GM06990 (cell line): ENCODE data around the gene TCF4.

ENCODE experiments used
- DNase-seq: peaks from one replicate; pipeline ENCODE4 v3.0.0-alpha.2; 2011; ENCODE audit not compliant: insufficient read length; ENCODE audit errors: extremely low read depth
- H3K27me3 ChIP-seq: replicated peaks from 2 replicates; pipeline ENCODE4 v1.6.0; 2011; ENCODE audit warnings: low read length; ENCODE audit not compliant: control insufficient read depth, insufficient read depth
- H3K36me3 ChIP-seq: 2 replicates; pipeline ENCODE4 v1.5.1; 2011; ENCODE audit warnings: low read length; ENCODE audit not compliant: control insufficient read depth, insufficient read depth
- H3K4me3 ChIP-seq: replicated peaks from 2 replicates; pipeline ENCODE4 v1.5.1; 2011; ENCODE audit warnings: low read depth, mild to moderate bottlenecking, control low read depth, low read length
- CTCF ChIP-seq: IDR thresholded peaks from 2 replicates; pipeline ENCODE4 v1.5.1; 2011; ENCODE audit warnings: low read length, control low read depth, mild to moderate bottlenecking, inconsistent platforms; ENCODE audit not compliant: insufficient read depth, poor library complexity, severe bottlenecking

TCF4 gene

GRCh38 chr18:55458456-55459203 lies 129.4 kb downstream of the TCF4 start:
- no peak for TF ChIP-seq CTCF

GRCh38 chr18:55457028-55457427 lies 131.0 kb downstream of the TCF4 start:
- no peak overlapping the region for H3K4me3 ChIP-seq
- DNase-seq: no peak
- no peaks in the 10 kb centered on the region for H3K36me3 ChIP-seq
- no peaks in the 10 kb centered on the region for H3K27me3 ChIP-seq
- TF ChIP-seq CTCF: no peak

More at GRCh38 chr18:55458456-55459203, 129.4 kb downstream of the TCF4 start:
- Histone ChIP-seq H3K36me3 (no peaks in the 10 kb centered on the region), H3K27me3 (no peaks in the 10 kb centered on the region; the same call in 1 of the 2 replicates), H3K4me3 (no peak overlapping the region)
- DNase-seq: no peak

GRCh38 chr18:55455938-55456337 lies 132.1 kb downstream of the TCF4 start:
- DNase-seq: no peak
- H3K36me3 ChIP-seq: no peaks in the 10 kb centered on the region

GRCh38 chr18:55453186-55453585 lies 134.8 kb downstream of the TCF4 start:
- no peaks in the 10 kb centered on the region for H3K36me3 ChIP-seq
- H3K27me3 ChIP-seq: no peaks in the 10 kb centered on the region
- no peak for TF ChIP-seq CTCF
- H3K4me3 ChIP-seq: no peak overlapping the region
- DNase-seq: no peak

More at GRCh38 chr18:55455938-55456337, 132.1 kb downstream of the TCF4 start:
- H3K4me3 ChIP-seq: no peak overlapping the region
- H3K27me3 ChIP-seq: no peaks in the 10 kb centered on the region
- TF ChIP-seq CTCF: no peak

GRCh38 chr18:55452123-55452611 lies 135.8 kb downstream of the TCF4 start:
- H3K36me3 ChIP-seq: no peaks in the 10 kb centered on the region
- no peaks in the 10 kb centered on the region for H3K27me3 ChIP-seq
- no peak for DNase-seq
- H3K4me3 ChIP-seq: no peak overlapping the region
- TF ChIP-seq CTCF: no peak
